ENCODE data around the gene CLIP1. TPM values are rescaled to one million over a fixed set of nuclear protein-coding genes. Genes with fewer than 3 reads are reported as not detected.

Gene CLIP1
- total and polyA plus RNA-seq, 2 of the 4 experiments (the other 2 are of a cell fraction), result 38.0 to 54.8 TPM

- H3K27ac ChIP-seq (ENCODE audit: insufficient read depth, low read length), result no peak overlapping the region
- H3K27me3 ChIP-seq (ENCODE audit: control insufficient read depth, insufficient read depth, low read length), result no peaks in the 10 kb centered on the region
- in situ Hi-C loops (cut with MboI; ENCODE audit: low sequenced_read_pairs), result no loop called here
- H2AK9ac ChIP-seq (replicated peaks; ENCODE audit: low read depth, low read length, poor library complexity), result no peak overlapping the region
- no peak overlapping the region for H3K18ac ChIP-seq (ENCODE audit: low read depth, low read length)
- TSS peak; percentile 5 for BruUV-seq (replicated peaks)
- H3K4me3 ChIP-seq (ENCODE audit: insufficient read depth, low read depth, low read length), result no peak overlapping the region
- dilution Hi-C loops (cut with HindIII; ENCODE audit: low sequenced_read_pairs, unreplicated experiment), result no loop called here
- no peak overlapping the region for H3K4me2 ChIP-seq (ENCODE audit: low read depth, low read length)
- TF ChIP-seq FOS (IDR thresholded peaks at IDR 0.05; ENCODE audit: low read depth, low read length), result no peak
- TF ChIP-seq CHD1 (IDR thresholded peaks at IDR 0.05; ENCODE audit: low read depth, low read length), result no peak
- TF ChIP-seq RCOR1 (IDR thresholded peaks at IDR 0.05; ENCODE audit: insufficient replicate concordance, low read length), result no peak
- no peak for TF ChIP-seq ELK1 (IDR thresholded peaks at IDR 0.05; ENCODE audit: borderline replicate concordance, low read depth, low read length)
- TF ChIP-seq CEBPB (IDR thresholded peaks at IDR 0.05; ENCODE audit: low read depth, low read length), result peak; percentile 39; the same call in 1 of the 2 replicates
- peak; percentile 41 for TF ChIP-seq CTCF (conservative IDR thresholded peaks at IDR 0.05; ENCODE audit: low read depth, low read length)
- TF ChIP-seq POLR2A (IDR thresholded peaks at IDR 0.05; ENCODE audit: low read depth, low read length), result no peak
- no peak for TF ChIP-seq MXI1 (IDR thresholded peaks at IDR 0.05; ENCODE audit: borderline replicate concordance, low read depth, low read length)
- TF ChIP-seq SMC3 (IDR thresholded peaks at IDR 0.05; ENCODE audit: low read depth, low read length), result no peak
- TF ChIP-seq USF2 (IDR thresholded peaks at IDR 0.05; ENCODE audit: low read depth, low read length), result no peak
- TF ChIP-seq BHLHE40 (IDR thresholded peaks at IDR 0.05; ENCODE audit: low read depth, low read length), result no peak
- no peak for TF ChIP-seq NFE2L2 (IDR thresholded peaks at IDR 0.05; ENCODE audit: low read depth, low read length)
- no peaks in the 10 kb centered on the region for H3K9me3 ChIP-seq (ENCODE audit: control insufficient read depth, insufficient read depth, low read length)
- H2AK5ac ChIP-seq (ENCODE audit: low read depth, low read length), result no peak overlapping the region
- H3K14ac ChIP-seq (replicated peaks; ENCODE audit: low read depth, low read length), result no peak overlapping the region
- ChIA-PET POLR2A (ENCODE audit: unreplicated experiment) (interaction anchor here (0.5 kb wide), 1 partner anchor 16 kb away, joined by 5 read pairs; no protein-coding TSS in a partner anchor), CTCF (interaction anchor here (0.6 to 1.3 kb wide), 3 partner anchors 18 to 49 kb away, joined by 3 to 4 read pairs (median 3); no protein-coding TSS in a partner anchor)
- H3K79me1 ChIP-seq (ENCODE audit: low read depth in 1 of 2, low read length in 2 of 2), result peaks cover 9 to 13% of the 10 kb centered on the region in 2 experiments; a peak in 1 of 4 replicates
- no CpG with 5 or more reads among the region's 7 CpGs for WGBS, 2 experiments (ENCODE audit: extremely low coverage in 2 of 2, insufficient read length in 1 of 2)
- H2BK20ac ChIP-seq (ENCODE audit: low read depth, low read length), result no peak overlapping the region
- H2AFZ ChIP-seq (replicated peaks; ENCODE audit: low read length, poor library complexity), result no peak overlapping the region
- peak; percentile 98 for ATAC-seq (ENCODE audit: low read depth)
- no peak overlapping the region for H4K91ac ChIP-seq (ENCODE audit: insufficient read depth, low read depth, low read length)
- H3K4ac ChIP-seq (ENCODE audit: low read depth, low read length), result no peak overlapping the region
- H3K9ac ChIP-seq (ENCODE audit: low read depth, low read length), result no peak overlapping the region
- intact Hi-C loops (cut with micrococcal nuclease), result no loop called here
- H3K9me1 ChIP-seq (ENCODE audit: insufficient read depth, low read length), result peaks cover 3% of the 10 kb centered on the region; the same call in 1 of the 2 replicates
- H2BK120ac ChIP-seq (ENCODE audit: low read depth, low read length), result no peak overlapping the region
- no peaks in the 10 kb centered on the region for H4K20me1 ChIP-seq (ENCODE audit: insufficient read depth, low read length)
- H3K56ac ChIP-seq (ENCODE audit: extremely low read depth, insufficient read depth, low read length), result no peak overlapping the region
- no peak overlapping the region for H2BK15ac ChIP-seq (ENCODE audit: low read depth, low read length)
- H3K23ac ChIP-seq (ENCODE audit: low read depth, low read length), result no peak overlapping the region
- H4K8ac ChIP-seq (ENCODE audit: low read depth in 2 of 2, low read length in 2 of 2), result no peak overlapping the region
- peak; percentile 75 for DNase-seq
- no peak overlapping the region for H4K5ac ChIP-seq (ENCODE audit: low read depth, low read length)
- no peaks in the 10 kb centered on the region for H3K4me1 ChIP-seq (ENCODE audit: control insufficient read depth, insufficient read depth, low read length)
- H2BK5ac ChIP-seq (ENCODE audit: low read depth, low read length, poor library complexity, severe bottlenecking), result no peak overlapping the region
- peaks cover 47% of the 10 kb centered on the region for H3K36me3 ChIP-seq (ENCODE audit: control insufficient read depth, insufficient read depth, low read length)
Observed at GRCh38 chr12:122350141-122350848, 72.2 kb downstream of the CLIP1 start.

All from IMR-90 (cell line).